NCI-H1105 (cell line): ENCODE results near the gene KCNK10.

ENCODE experiments used
- DNase-seq: peaks from one replicate; lab custom pipeline; 2025; lab: John Stamatoyannopoulos, UW

The KCNK10 gene

GRCh38 chr14:88318406-88318805, 4.7 kb downstream of the KCNK10 start:
- no peak for DNase-seq

- DNase-seq, result no peak
Observed at GRCh38 chr14:88316521-88316920, 6.5 kb downstream of the KCNK10 start.

- no peak for DNase-seq
Observed at GRCh38 chr14:88312257-88312656, 10.8 kb downstream of the KCNK10 start.

- no peak for DNase-seq
Observed at GRCh38 chr14:88311780-88312179, 11.3 kb downstream of the KCNK10 start.

GRCh38 chr14:88310449-88310848, 12.6 kb downstream of the KCNK10 start:
- no peak for DNase-seq

- DNase-seq, result no peak
Observed at GRCh38 chr14:88310021-88310420, 13.0 kb downstream of the KCNK10 start.

GRCh38 chr14:88305528-88306322, 17.3 kb downstream of the KCNK10 start:
- DNase-seq, result peak; percentile 22

- no peak for DNase-seq
Observed at GRCh38 chr14:88303041-88303440, 20.0 kb downstream of the KCNK10 start.

- no peak for DNase-seq
Observed at GRCh38 chr14:88301381-88301780, 21.7 kb downstream of the KCNK10 start.

- DNase-seq, result no peak
Observed at GRCh38 chr14:88300817-88301216, 22.3 kb downstream of the KCNK10 start.

- DNase-seq, result no peak
Observed at GRCh38 chr14:88299865-88300530, 23.1 kb downstream of the KCNK10 start.

GRCh38 chr14:88297306-88297705, 25.8 kb downstream of the KCNK10 start:
- no peak for DNase-seq

GRCh38 chr14:88296351-88296750, 26.7 kb downstream of the KCNK10 start:
- no peak for DNase-seq

GRCh38 chr14:88289996-88290395, 33.1 kb downstream of the KCNK10 start:
- no peak for DNase-seq

- no peak for DNase-seq
Observed at GRCh38 chr14:88289234-88289633, 33.8 kb downstream of the KCNK10 start.

GRCh38 chr14:88286309-88286708, 36.8 kb downstream of the KCNK10 start:
- DNase-seq, result no peak

- DNase-seq, result no peak
Observed at GRCh38 chr14:88281447-88281846, 41.6 kb downstream of the KCNK10 start.

- DNase-seq, result no peak
Observed at GRCh38 chr14:88276923-88277596, 46.0 kb downstream of the KCNK10 start.

- DNase-seq, result no peak
Observed at GRCh38 chr14:88272390-88273269, 50.4 kb downstream of the KCNK10 start.

GRCh38 chr14:88271205-88271604, 51.9 kb downstream of the KCNK10 start:
- DNase-seq, result no peak

- no peak for DNase-seq
Observed at GRCh38 chr14:88270776-88271175, 52.3 kb downstream of the KCNK10 start.

- DNase-seq, result no peak
Observed at GRCh38 chr14:88269806-88270420, 53.2 kb downstream of the KCNK10 start.
